ENCODE data around the gene CDH20. TPM values are rescaled to one million over a fixed set of nuclear protein-coding genes. Genes with fewer than 3 reads are reported as not detected.
A peak's percentile ranks its signal among the peaks of the same experiment; 100 is the strongest.

CDH20 gene
- total RNA-seq, 2 donors from 2014 or later: 0.28 to 0.68 TPM

GRCh38 chr18:61502472-61502871 lies 169.2 kb downstream of the CDH20 start:
- Histone ChIP-seq H3K36me3 (no peaks in the 10 kb centered on the region), H3K27ac (no peak overlapping the region), H3K27me3 (replicated peaks; ENCODE audit: insufficient read depth) (no peaks in the 10 kb centered on the region), H3K9me3 (no peaks in the 10 kb centered on the region), H3K4me1 (replicated peaks) (no peaks in the 10 kb centered on the region), H3K4me3 (no peak overlapping the region)
- TF ChIP-seq POLR2AphosphoS5 (IDR thresholded peaks at IDR 0.05): peak; percentile 23
- no peak for TF ChIP-seq POLR2A (IDR thresholded peaks at IDR 0.05)
- TF ChIP-seq CTCF (IDR thresholded peaks at IDR 0.05): peak; percentile 26 to 72 (median 70)
- peak; percentile 43 for DNase-seq (ENCODE audit: low spot score)
- 0% methylated on average over 1 of the region's 1 CpG for WGBS
- intact Hi-C loops (cut with DNase I): loop anchor here (5.0 kb wide), 2 partner anchors 180 to 820 kb away; no protein-coding TSS in a partner anchor

- WGBS: 50% methylated on average over 3 of the region's 3 CpGs
- H3K27me3 ChIP-seq (replicated peaks; ENCODE audit: insufficient read depth): no peaks in the 10 kb centered on the region
- intact Hi-C loops (cut with DNase I): loop anchor here (5.0 kb wide), 2 partner anchors 181 to 821 kb away; no protein-coding TSS in a partner anchor
- TF ChIP-seq POLR2AphosphoS5 (IDR thresholded peaks at IDR 0.05): no peak
- no peak for TF ChIP-seq CTCF (IDR thresholded peaks at IDR 0.05)
- no peak for TF ChIP-seq POLR2A (IDR thresholded peaks at IDR 0.05)
- no peak for DNase-seq (ENCODE audit: low spot score)
- no peaks in the 10 kb centered on the region for H3K9me3 ChIP-seq
- H3K27ac ChIP-seq: peak overlapping the region in 1 of 2 donors; percentile 63
- no peak overlapping the region for H3K4me3 ChIP-seq
- H3K36me3 ChIP-seq: no peaks in the 10 kb centered on the region
- no peaks in the 10 kb centered on the region for H3K4me1 ChIP-seq (replicated peaks)
Measured at GRCh38 chr18:61503688-61504087, 170.5 kb downstream of the CDH20 start.

GRCh38 chr18:61528961-61529360 lies 195.7 kb downstream of the CDH20 start:
- TF ChIP-seq POLR2A (IDR thresholded peaks at IDR 0.05) (no peak), POLR2AphosphoS5 (IDR thresholded peaks at IDR 0.05) (no peak), CTCF (IDR thresholded peaks at IDR 0.05) (no peak)
- Histone ChIP-seq H3K36me3 (no peaks in the 10 kb centered on the region), H3K9me3 (no peaks in the 10 kb centered on the region), H3K4me3 (no peak overlapping the region), H3K27ac (no peak overlapping the region), H3K4me1 (replicated peaks) (no peaks in the 10 kb centered on the region), H3K27me3 (replicated peaks; ENCODE audit: insufficient read depth) (no peaks in the 10 kb centered on the region)
- intact Hi-C loops (cut with DNase I): no loop called here
- whole genome bisulfite sequencing: 67% methylated on average over 6 of the region's 6 CpGs
- no peak for DNase-seq (ENCODE audit: low spot score)

- intact Hi-C loops (cut with DNase I): no loop called here
- H3K9me3 ChIP-seq: no peaks in the 10 kb centered on the region
- TF ChIP-seq CTCF (IDR thresholded peaks at IDR 0.05): no peak
- no peak for TF ChIP-seq POLR2A (IDR thresholded peaks at IDR 0.05)
- no peak for TF ChIP-seq POLR2AphosphoS5 (IDR thresholded peaks at IDR 0.05)
- 81% methylated on average over 4 of the region's 4 CpGs for WGBS
- no peaks in the 10 kb centered on the region for H3K4me1 ChIP-seq (replicated peaks)
- H3K36me3 ChIP-seq: no peaks in the 10 kb centered on the region
- H3K4me3 ChIP-seq: no peak overlapping the region
- no peak overlapping the region for H3K27ac ChIP-seq
- no peak for DNase-seq (ENCODE audit: low spot score)
- no peaks in the 10 kb centered on the region for H3K27me3 ChIP-seq (replicated peaks; ENCODE audit: insufficient read depth)
Measured at GRCh38 chr18:61530681-61531080, 197.5 kb downstream of the CDH20 start.

- Histone ChIP-seq H3K4me1 (replicated peaks) (no peaks in the 10 kb centered on the region), H3K36me3 (no peaks in the 10 kb centered on the region), H3K27ac (no peak overlapping the region), H3K9me3 (no peaks in the 10 kb centered on the region), H3K27me3 (replicated peaks; ENCODE audit: insufficient read depth) (no peaks in the 10 kb centered on the region), H3K4me3 (no peak overlapping the region)
- intact Hi-C loops (cut with DNase I): no loop called here
- 79% methylated on average over 6 of the region's 6 CpGs for WGBS
- DNase-seq (ENCODE audit: low spot score): no peak
- TF ChIP-seq POLR2A (IDR thresholded peaks at IDR 0.05) (no peak), CTCF (IDR thresholded peaks at IDR 0.05) (no peak), POLR2AphosphoS5 (IDR thresholded peaks at IDR 0.05) (no peak)
Measured at GRCh38 chr18:61531182-61531581, 198.0 kb downstream of the CDH20 start.

Data from prostate gland (tissue), 2 donors.